HepG2 (cell line): ENCODE results near the gene TOLLIP. TPM values are rescaled to one million over a fixed set of nuclear protein-coding genes. Genes with fewer than 3 reads are reported as not detected.

Source experiments
- ATAC-seq: fragments of 200-7000 bp; cut with Tn5 transposase; 3 replicates; pipeline ENCODE4 v1.9.1; 2020; ENCODE audit warnings: mild to moderate bottlenecking, moderate library complexity
- BruUV-seq: library from RNA; stranded (reverse); fragments of 400-500 nt; replicated peaks from 2 replicates; lab custom pipeline; 2021; lab: Mats Ljungman, UMichigan
- CTCF ChIA-PET: fragments of 300-600 bp; formaldehyde crosslinking; extraction: SDS; loops from one replicate; lab custom pipeline; 2021; ENCODE audit warnings: low total read pairs, inconsistent platforms, low intra/inter-chr PET ratio; lab: Yijun Ruan, JAX
- POLR2A ChIA-PET: fragments of 350-600 bp; sonication (Branson Sonifier 250); formaldehyde crosslinking; loops from one replicate; lab custom pipeline; 2020; ENCODE audit warnings: antibody characterized with exemption, inconsistent platforms; lab: Yijun Ruan, JAX
- DNase-seq: peaks from one replicate; pipeline ENCODE4 v3.0.0-alpha.2; 2015; ENCODE audit warnings: low spot score
- FAIRE-seq: peaks from 3 replicates; lab custom pipeline; 2011; peaks lifted over from hg19 to GRCh38; lab: Jason Lieb, UNC
- H2AFZ ChIP-seq: one replicate; pipeline ENCODE4 v1.6.1; 2011; ENCODE audit warnings: low read length, inconsistent platforms
- H3K27ac ChIP-seq: fragments of 300-600 bp; 3 replicates; pipeline ENCODE4 v1.8.0; 2011; ENCODE audit warnings: mixed run types, mild to moderate bottlenecking, mixed read lengths, low read length, inconsistent platforms; ENCODE audit not compliant: insufficient read depth; ENCODE audit errors: extremely low read length
- H3K27me3 ChIP-seq, 2 experiments: fragments of 200-600 bp in 1 of 2; 2 replicates in 1 of 2; 3 replicates in 1 of 2; pipeline versions ENCODE4 v1.6.0 to v1.8.0; 2011; ENCODE audit warnings: low read length in 2 of 2, mild to moderate bottlenecking in 2 of 2, moderate library complexity in 2 of 2, inconsistent platforms in 1 of 2; ENCODE audit not compliant: insufficient read depth in 2 of 2, control insufficient read depth in 1 of 2
- H3K36me3 ChIP-seq, 2 experiments: fragments of 200-600 bp in 1 of 2; replicated peaks in 1 of 2; 2 replicates in 1 of 2; 3 replicates in 1 of 2; pipeline versions ENCODE4 v1.5.1 to v1.8.0; 2011; ENCODE audit warnings: low read length in 2 of 2, inconsistent platforms in 1 of 2; ENCODE audit not compliant: insufficient read depth in 2 of 2, control insufficient read depth in 1 of 2
- H3K4me1 ChIP-seq: 2 replicates; pipeline ENCODE4 v1.5.1; 2012; ENCODE audit warnings: low read length, inconsistent platforms; ENCODE audit not compliant: insufficient read depth
- H3K4me2 ChIP-seq: 2 replicates; pipeline ENCODE4 v1.6.0; 2011; ENCODE audit warnings: low read depth, low read length, inconsistent platforms
- H3K4me3 ChIP-seq, 3 experiments: fragments of 200-600 bp in 1 of 3; sonication (generic), shearing (Covaris generic) in 1 of 3; replicated peaks in 1 of 3; 2 replicates each; pipeline ENCODE4 v1.5.1; 2011 to 2016; ENCODE audit warnings: low read length in 3 of 3, inconsistent platforms in 2 of 3, low read depth in 2 of 3, mild to moderate bottlenecking in 2 of 3, control low read depth in 1 of 3, mixed read lengths in 1 of 3; ENCODE audit not compliant: insufficient read depth in 1 of 3
- H3K79me2 ChIP-seq: one replicate; pipeline ENCODE4 v1.6.1; 2011; ENCODE audit warnings: low read length, inconsistent platforms; ENCODE audit not compliant: insufficient read depth
- H3K9ac ChIP-seq: 2 replicates; pipeline ENCODE4 v1.6.0; 2011; ENCODE audit warnings: mild to moderate bottlenecking, low read depth, low read length, inconsistent platforms; ENCODE audit not compliant: insufficient read depth
- H3K9me3 ChIP-seq: 2 replicates; pipeline ENCODE4 v1.5.1; 2012; ENCODE audit warnings: mild to moderate bottlenecking, low read length
- H4K20me1 ChIP-seq: 2 replicates; pipeline ENCODE4 v1.6.0; 2011; ENCODE audit warnings: inconsistent platforms, mild to moderate bottlenecking, low read length, moderate library complexity; ENCODE audit not compliant: insufficient read depth
- AGO2 ChIP-seq: fragments of 200-400 bp; formaldehyde crosslinking; optimal IDR thresholded peaks from 2 replicates; pipeline ENCODE3; 2017; ENCODE audit warnings: mild to moderate bottlenecking, low read depth, low read length, moderate library complexity
- DMAP1 ChIP-seq: IDR thresholded peaks from 2 replicates; pipeline ENCODE4 v1.6.1; 2016
- GATA4 ChIP-seq: sonication (generic); IDR thresholded peaks from 2 replicates; pipeline ENCODE4 v1.6.1; 2016; ENCODE audit warnings: antibody characterized with exemption, low read depth, borderline replicate concordance
- ZBTB38 ChIP-seq: sonication (generic); formaldehyde crosslinking; IDR thresholded peaks from 2 replicates; pipeline ENCODE4 v1.5.1; 2020; ENCODE audit warnings: mild to moderate bottlenecking, missing genetic modification reagents
- ZNF205 ChIP-seq: IDR thresholded peaks from 2 replicates; pipeline ENCODE4 v1.6.1; 2018; ENCODE audit warnings: missing biosample characterization, missing genetic modification reagents
- WGBS: methylation state at CpG from one replicate; pipeline ENCODE4 v1.1.6; 2017; ENCODE audit warnings: low lambda C conversion rate; 5-methylcytosine and 5-hydroxymethylcytosine counted together
- in situ Hi-C: cut with HindIII; loops from 2 replicates; pipeline ENCODE4 v1.10.0; 2017; ENCODE audit warnings: low pct_unique_long_range_greater_than_20kb; ENCODE audit not compliant: extremely low pct_ligation_motif_present
- intact Hi-C: fragments of 100-400 bp; cut with micrococcal nuclease; formaldehyde crosslinking; loops from one replicate; pipeline ENCODE4 v1.10.0; 2022; ENCODE audit not compliant: unreplicated experiment
- polyA plus RNA-seq, 8 experiments: library from polyadenylated mRNA; depleted of rRNA in 3 of 8; stranded (reverse) in 7 of 8; unstranded in 1 of 8; fragments of >200 nt; fragmentation: Illumina TruSeq in 4 of 8; extraction: Trizol in 4 of 8; gene quantifications; 2 replicates each; pipeline versions ENCODE4 v1.2.1 to v1.2.3, GENCODE V29; 2011 to 2016; ENCODE audit warnings: low read depth in 4 of 8, missing spikeins in 1 of 8, mixed read lengths in 1 of 8; ENCODE audit not compliant: insufficient read depth in 1 of 8
- total RNA-seq, 5 experiments: library from RNA; depleted of rRNA; stranded (reverse); fragments of >200 nt; fragmentation: Illumina TruSeq; extraction: Trizol; gene quantifications; 2 replicates each; pipeline ENCODE4 v1.2.3, GENCODE V29; 2016; ENCODE audit warnings: low read depth in 1 of 5
- TF ChIP-seq, protein P1 (sequence below): sonication (generic); formaldehyde crosslinking; IDR thresholded peaks from 2 replicates; pipeline ENCODE4 v1.8.1; 2023; ENCODE audit warnings: missing genetic modification reagents, inconsistent platforms, borderline replicate concordance
- TF ChIP-seq, protein P2 (sequence below): sonication (generic); formaldehyde crosslinking; conservative IDR thresholded peaks from 2 replicates; pipeline ENCODE4 v1.4.0; 2020; ENCODE audit warnings: mild to moderate bottlenecking, missing genetic modification reagents, moderate library complexity
- TF ChIP-seq, protein P3 (sequence below): sonication (generic); formaldehyde crosslinking; IDR thresholded peaks from 2 replicates; pipeline ENCODE4 v1.4.0; 2020; ENCODE audit warnings: missing genetic modification reagents

The TOLLIP gene
- total and polyA plus RNA-seq, 2 of the 13 experiments (the other 11 are each of a cell fraction or from before 2014, with no cell fraction given), result 25.9 to 47.5 TPM

DNA sequence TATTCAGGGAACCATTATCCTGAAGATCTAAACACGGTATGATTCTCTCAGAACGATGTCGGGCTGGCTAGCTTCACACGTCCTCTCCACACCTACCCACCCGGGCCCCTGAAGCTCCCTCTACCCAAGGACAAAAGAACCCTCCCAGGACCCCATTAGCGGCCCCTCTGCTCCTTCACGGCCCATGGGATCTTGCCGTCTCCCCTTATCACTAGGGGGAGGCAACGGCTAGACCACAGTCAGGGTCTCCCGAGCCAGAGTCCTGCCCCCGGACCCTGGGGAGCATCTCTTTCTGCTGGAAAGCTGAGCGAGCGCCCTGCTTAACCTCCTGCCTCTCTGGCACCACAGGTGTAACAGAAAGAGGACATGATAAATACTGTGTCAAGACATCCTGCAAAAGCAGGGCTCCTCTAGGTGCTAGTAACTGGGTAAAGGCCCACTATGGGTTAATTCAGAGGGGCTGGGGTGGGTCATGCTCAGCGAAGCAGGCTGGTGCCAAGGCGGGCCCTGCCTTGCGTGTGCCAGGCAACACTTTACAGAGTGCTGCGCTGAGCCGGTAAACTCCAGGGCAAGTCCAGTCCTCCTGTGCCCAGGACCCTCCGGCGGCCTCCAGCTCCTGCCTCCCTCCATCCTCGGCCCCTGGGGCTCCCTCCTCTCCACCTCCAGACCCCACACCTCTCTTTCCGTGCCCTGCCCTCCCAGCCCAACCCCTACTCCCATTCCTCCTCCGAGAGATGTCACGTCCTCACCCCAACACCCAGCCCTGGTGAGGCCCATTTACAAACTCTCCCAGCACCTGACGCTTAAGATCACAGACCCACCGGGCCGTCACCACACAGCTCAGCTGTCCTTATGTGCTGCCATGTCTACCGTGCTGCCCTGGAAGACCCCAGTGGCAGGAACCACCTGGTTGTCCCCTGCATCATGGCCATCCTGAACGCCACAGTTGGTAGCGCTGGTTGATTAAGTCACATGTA, 3.0 kb downstream of the TOLLIP start:
- H2AFZ ChIP-seq, result no peak overlapping the region
- H3K79me2 ChIP-seq, result peaks cover 71% of the 10 kb centered on the region
- in situ Hi-C loops (no loop called here), intact Hi-C loops (loop anchor here (10.0 kb wide), 1 partner anchor 78 kb away; the partner anchor contains the start of gene BRSK2)
- TF ChIP-seq ZNF205 (CRISPR knock-in tag) (no peak), AGO2 (peak; percentile 23)
- DNase-seq, result no peak
- H3K36me3 ChIP-seq, result peaks cover 3 to 8% of the 10 kb centered on the region in 2 experiments; a peak in 3 of 5 replicates
- peaks cover 84% of the 10 kb centered on the region for H3K4me1 ChIP-seq
- 81% methylated on average over 22 of the region's 30 CpGs for WGBS
- H3K4me2 ChIP-seq, result peak overlapping the region; percentile 83
- peak overlapping the region; percentile 63 for H3K9ac ChIP-seq
- peak overlapping the region; percentile 53 to 69 (median 57); a peak in 4 of 6 replicates for H3K4me3 ChIP-seq
- ChIA-PET CTCF (no interaction called here), POLR2A (interaction anchor here (2.2 kb wide), 1 partner anchor 27 kb away, joined by 15 read pairs; no protein-coding TSS in a partner anchor)
- no TSS peak for BruUV-seq
- H3K9me3 ChIP-seq, result peaks cover under 1% of the 10 kb centered on the region; the same call in 1 of the 2 replicates
- no peak for ATAC-seq
- FAIRE-seq, result no peak
- H3K27me3 ChIP-seq, result no peaks in the 10 kb centered on the region
- H4K20me1 ChIP-seq, result no peaks in the 10 kb centered on the region
- H3K27ac ChIP-seq, result peak overlapping the region; percentile 95

- ATAC-seq (peak; percentile 16), FAIRE-seq (peak; percentile 76), DNase-seq (no peak)
- Histone ChIP-seq H3K27ac (peak overlapping the region; percentile 95), H4K20me1 (no peaks in the 10 kb centered on the region), H3K79me2 (peaks cover 80% of the 10 kb centered on the region), H3K27me3 (no peaks in the 10 kb centered on the region), H3K36me3 (peaks cover 3 to 8% of the 10 kb centered on the region in 2 experiments; a peak in 3 of 5 replicates), H3K9ac (peak overlapping the region; percentile 63), H3K4me2 (peak overlapping the region; percentile 83), H2AFZ (no peak overlapping the region), H3K4me3 (peak overlapping the region; percentile 53 to 69 (median 57)), H3K4me1 (peaks cover 86% of the 10 kb centered on the region), H3K9me3 (no peaks in the 10 kb centered on the region)
- in situ Hi-C loops (no loop called here), intact Hi-C loops (loop anchor here (10.0 kb wide), 1 partner anchor 79 kb away; the partner anchor contains the start of gene BRSK2)
- 0% methylated on average over 8 of the region's 27 CpGs for WGBS
- BruUV-seq, result no TSS peak
- CTCF ChIA-PET, result no interaction called here
- POLR2A ChIA-PET, result interaction anchor here (2.2 kb wide), 1 partner anchor 28 kb away, joined by 15 read pairs; no protein-coding TSS in a partner anchor
- TF ChIP-seq, protein P1, sequence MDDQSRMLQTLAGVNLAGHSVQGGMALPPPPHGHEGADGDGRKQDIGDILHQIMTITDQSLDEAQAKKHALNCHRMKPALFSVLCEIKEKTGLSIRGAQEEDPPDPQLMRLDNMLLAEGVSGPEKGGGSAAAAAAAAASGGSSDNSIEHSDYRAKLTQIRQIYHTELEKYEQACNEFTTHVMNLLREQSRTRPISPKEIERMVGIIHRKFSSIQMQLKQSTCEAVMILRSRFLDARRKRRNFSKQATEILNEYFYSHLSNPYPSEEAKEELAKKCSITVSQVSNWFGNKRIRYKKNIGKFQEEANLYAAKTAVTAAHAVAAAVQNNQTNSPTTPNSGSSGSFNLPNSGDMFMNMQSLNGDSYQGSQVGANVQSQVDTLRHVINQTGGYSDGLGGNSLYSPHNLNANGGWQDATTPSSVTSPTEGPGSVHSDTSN (CRISPR knock-in tag), result no peak
- TF ChIP-seq ZBTB38 (CRISPR knock-in tag), result peak; percentile 42; the same call in 1 of the 2 replicates
- TF ChIP-seq, protein P2, sequence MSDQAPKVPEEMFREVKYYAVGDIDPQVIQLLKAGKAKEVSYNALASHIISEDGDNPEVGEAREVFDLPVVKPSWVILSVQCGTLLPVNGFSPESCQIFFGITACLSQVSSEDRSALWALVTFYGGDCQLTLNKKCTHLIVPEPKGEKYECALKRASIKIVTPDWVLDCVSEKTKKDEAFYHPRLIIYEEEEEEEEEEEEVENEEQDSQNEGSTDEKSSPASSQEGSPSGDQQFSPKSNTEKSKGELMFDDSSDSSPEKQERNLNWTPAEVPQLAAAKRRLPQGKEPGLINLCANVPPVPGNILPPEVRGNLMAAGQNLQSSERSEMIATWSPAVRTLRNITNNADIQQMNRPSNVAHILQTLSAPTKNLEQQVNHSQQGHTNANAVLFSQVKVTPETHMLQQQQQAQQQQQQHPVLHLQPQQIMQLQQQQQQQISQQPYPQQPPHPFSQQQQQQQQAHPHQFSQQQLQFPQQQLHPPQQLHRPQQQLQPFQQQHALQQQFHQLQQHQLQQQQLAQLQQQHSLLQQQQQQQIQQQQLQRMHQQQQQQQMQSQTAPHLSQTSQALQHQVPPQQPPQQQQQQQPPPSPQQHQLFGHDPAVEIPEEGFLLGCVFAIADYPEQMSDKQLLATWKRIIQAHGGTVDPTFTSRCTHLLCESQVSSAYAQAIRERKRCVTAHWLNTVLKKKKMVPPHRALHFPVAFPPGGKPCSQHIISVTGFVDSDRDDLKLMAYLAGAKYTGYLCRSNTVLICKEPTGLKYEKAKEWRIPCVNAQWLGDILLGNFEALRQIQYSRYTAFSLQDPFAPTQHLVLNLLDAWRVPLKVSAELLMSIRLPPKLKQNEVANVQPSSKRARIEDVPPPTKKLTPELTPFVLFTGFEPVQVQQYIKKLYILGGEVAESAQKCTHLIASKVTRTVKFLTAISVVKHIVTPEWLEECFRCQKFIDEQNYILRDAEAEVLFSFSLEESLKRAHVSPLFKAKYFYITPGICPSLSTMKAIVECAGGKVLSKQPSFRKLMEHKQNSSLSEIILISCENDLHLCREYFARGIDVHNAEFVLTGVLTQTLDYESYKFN (CRISPR knock-in tag), result peak; percentile 15; the same call in 1 of the 2 replicates
- TF ChIP-seq, protein P3, sequence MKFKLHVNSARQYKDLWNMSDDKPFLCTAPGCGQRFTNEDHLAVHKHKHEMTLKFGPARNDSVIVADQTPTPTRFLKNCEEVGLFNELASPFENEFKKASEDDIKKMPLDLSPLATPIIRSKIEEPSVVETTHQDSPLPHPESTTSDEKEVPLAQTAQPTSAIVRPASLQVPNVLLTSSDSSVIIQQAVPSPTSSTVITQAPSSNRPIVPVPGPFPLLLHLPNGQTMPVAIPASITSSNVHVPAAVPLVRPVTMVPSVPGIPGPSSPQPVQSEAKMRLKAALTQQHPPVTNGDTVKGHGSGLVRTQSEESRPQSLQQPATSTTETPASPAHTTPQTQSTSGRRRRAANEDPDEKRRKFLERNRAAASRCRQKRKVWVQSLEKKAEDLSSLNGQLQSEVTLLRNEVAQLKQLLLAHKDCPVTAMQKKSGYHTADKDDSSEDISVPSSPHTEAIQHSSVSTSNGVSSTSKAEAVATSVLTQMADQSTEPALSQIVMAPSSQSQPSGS (CRISPR knock-in tag), result no peak
- TF ChIP-seq GATA4, result no peak
- TF ChIP-seq DMAP1 (CRISPR knock-in tag), result no peak; the same call in 1 of the 2 replicates
Observed at GRCh38 chr11:1305501-1306056, 3.9 kb downstream of the TOLLIP start.
